SJSA1 (cell line): ENCODE results near the gene PCDHGA1. TPM values are rescaled to one million over a fixed set of nuclear protein-coding genes. Genes with fewer than 3 reads are reported as not detected.

Experiments used
- DNase-seq, 2 experiments: peaks; one replicate each; pipeline ENCODE4 v3.0.0-alpha.2; 2015 to 2020; ENCODE audit warnings: low spot score in 2 of 2, low read depth in 1 of 2
- H3K27ac ChIP-seq: fragments of 250-450 bp; sonication (Bioruptor Pico); 2 replicates; pipeline ENCODE4 v1.5.1; 2020; ENCODE audit warnings: mild to moderate bottlenecking, moderate library complexity
- H3K27me3 ChIP-seq: fragments of 250-450 bp; sonication (Bioruptor Pico); replicated peaks from 2 replicates; pipeline ENCODE4 v1.5.1; 2020; ENCODE audit warnings: mild to moderate bottlenecking, moderate library complexity
- H3K36me3 ChIP-seq: fragments of 250-450 bp; sonication (Bioruptor Pico); 2 replicates; pipeline ENCODE4 v1.5.1; 2020; ENCODE audit warnings: mild to moderate bottlenecking
- H3K4me1 ChIP-seq: fragments of 250-450 bp; sonication (Bioruptor Pico); replicated peaks from 2 replicates; pipeline ENCODE4 v1.6.1; 2021; ENCODE audit warnings: mild to moderate bottlenecking
- H3K4me3 ChIP-seq: fragments of 250-450 bp; sonication (Bioruptor Pico); 2 replicates; pipeline ENCODE4 v1.5.1; 2020; ENCODE audit warnings: mild to moderate bottlenecking
- H3K9me3 ChIP-seq: fragments of 250-450 bp; sonication (Bioruptor Pico); replicated peaks from 2 replicates; pipeline ENCODE4 v1.5.1; 2020; ENCODE audit warnings: mild to moderate bottlenecking
- total RNA-seq: library from RNA; depleted of rRNA; stranded (reverse); fragments of >200 nt; shearing (Covaris generic); gene quantifications from 2 replicates; pipeline ENCODE4 v1.2.3, GENCODE V29; 2014

Gene PCDHGA1
- total RNA-seq, 1 experiment from 2014 or later, result 2.2 TPM

- H3K4me3 ChIP-seq, result no peak overlapping the region
- H3K9me3 ChIP-seq, result no peaks in the 10 kb centered on the region
- peaks cover 27% of the 10 kb centered on the region for H3K4me1 ChIP-seq
- no peak overlapping the region for H3K27ac ChIP-seq
- DNase-seq, result no peak
- peaks cover under 1% of the 10 kb centered on the region; the same call in 1 of the 2 replicates for H3K36me3 ChIP-seq
- no peaks in the 10 kb centered on the region for H3K27me3 ChIP-seq
These were observed 173.9 kb downstream of the PCDHGA1 start for GRCh38 chr5:141504216-141504615.

DNA sequence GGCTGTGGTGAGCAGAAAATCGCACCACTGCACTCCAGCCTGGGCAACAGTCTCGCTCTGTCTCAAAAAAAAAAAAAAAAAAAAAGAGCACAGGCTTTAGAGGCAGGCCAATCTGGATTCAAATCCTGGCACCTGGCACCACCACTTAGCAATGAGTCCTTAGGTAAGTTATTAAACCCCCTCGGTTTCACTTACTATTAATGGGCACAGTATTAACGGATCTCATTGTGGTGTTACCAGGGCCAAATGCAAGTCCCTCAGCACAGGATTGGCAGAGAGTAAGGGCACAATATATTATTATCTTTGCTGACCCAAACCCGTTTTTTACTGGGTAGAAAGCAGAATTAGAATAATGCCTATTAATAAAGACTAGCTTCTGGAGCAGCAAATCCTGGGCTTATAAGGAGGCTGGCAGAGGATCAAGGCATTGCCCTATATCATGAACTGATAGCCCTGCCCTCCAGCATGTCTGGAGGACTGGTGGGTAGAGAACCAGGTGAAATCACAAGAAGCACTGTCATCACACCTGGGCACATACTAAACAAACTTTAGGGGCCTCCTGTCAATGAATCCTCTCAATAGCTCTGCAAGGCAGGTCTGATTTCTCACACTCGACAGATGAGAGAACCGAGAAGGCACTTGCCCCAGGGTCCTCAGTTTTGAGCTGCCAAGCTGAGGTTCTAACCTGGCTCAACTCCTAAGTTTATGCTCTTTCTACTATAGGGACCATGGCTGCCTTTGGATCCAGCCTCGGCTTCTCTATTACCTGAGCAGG lies 176.3 kb downstream of the PCDHGA1 start:
- peaks cover 10% of the 10 kb centered on the region for H3K36me3 ChIP-seq
- DNase-seq, result no peak
- no peaks in the 10 kb centered on the region for H3K27me3 ChIP-seq
- no peaks in the 10 kb centered on the region for H3K9me3 ChIP-seq
- no peak overlapping the region for H3K4me3 ChIP-seq
- H3K4me1 ChIP-seq, result peaks cover 34% of the 10 kb centered on the region
- no peak overlapping the region for H3K27ac ChIP-seq

DNA sequence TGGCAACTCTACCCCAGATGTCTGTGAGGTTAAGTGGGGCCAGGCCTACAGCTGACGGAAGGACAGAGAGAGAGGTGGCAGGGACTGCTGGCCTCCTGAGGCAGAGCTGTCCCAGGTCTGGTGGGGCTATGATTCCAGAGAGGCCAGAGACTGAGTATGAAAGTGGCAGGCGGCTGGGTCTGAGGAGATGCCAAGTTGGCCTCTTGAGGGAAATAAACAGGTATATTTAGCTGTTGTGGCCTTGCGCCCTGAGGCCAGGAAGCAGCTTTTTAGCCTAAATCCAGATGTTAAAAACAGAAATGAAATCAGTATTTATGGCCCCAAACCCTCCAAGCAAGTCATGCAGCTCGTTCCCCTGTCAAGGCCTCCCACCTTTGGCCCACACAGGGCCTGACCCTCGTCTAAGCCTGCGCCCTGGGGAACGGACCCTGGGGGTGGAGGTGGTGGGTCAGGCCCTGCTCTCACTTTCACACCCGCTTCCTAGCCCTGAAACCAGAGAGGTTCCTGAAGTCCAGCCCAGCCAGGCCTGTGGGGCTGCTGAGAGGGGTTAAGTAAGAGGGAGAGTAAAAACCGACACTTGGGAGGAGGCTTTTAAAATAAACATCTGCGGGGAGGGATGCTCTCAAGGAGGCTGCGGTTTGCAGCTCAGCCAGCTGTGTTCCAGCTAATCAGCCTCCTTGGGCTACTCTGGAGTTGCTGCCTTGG lies 177.2 kb downstream of the PCDHGA1 start:
- Histone ChIP-seq H3K36me3 (peaks cover 20% of the 10 kb centered on the region), H3K9me3 (no peaks in the 10 kb centered on the region), H3K27ac (no peak overlapping the region), H3K4me1 (peaks cover 34% of the 10 kb centered on the region), H3K4me3 (no peak overlapping the region), H3K27me3 (no peaks in the 10 kb centered on the region)
- peak; percentile 81 to 85 for DNase-seq

DNA sequence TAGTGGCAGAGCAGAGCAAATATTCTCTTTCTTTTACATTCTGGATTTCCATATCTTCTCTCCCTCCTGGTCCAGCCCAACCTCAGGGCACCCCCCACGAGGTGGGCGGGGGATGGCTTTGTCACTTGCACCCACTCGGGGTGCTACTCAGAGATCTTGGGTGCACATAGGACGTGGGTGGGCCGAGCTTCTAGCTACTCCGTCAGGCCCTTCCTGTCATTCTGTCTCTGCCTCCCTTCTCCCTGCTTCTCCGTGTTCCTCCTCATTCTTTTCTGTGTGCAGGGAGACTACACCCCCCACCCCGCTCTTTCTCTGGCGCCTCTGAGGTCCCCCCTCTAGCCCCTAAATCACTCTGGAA lies 178.1 kb downstream of the PCDHGA1 start:
- Histone ChIP-seq H3K4me1 (peaks cover 40% of the 10 kb centered on the region), H3K36me3 (peaks cover 29% of the 10 kb centered on the region), H3K9me3 (no peaks in the 10 kb centered on the region), H3K4me3 (no peak overlapping the region), H3K27me3 (no peaks in the 10 kb centered on the region), H3K27ac (peak overlapping the region; percentile 14)
- DNase-seq, result peak in 1 of 2 experiments; percentile 49

GRCh38 chr5:141508798-141509611 lies 178.7 kb downstream of the PCDHGA1 start:
- H3K9me3 ChIP-seq, result no peaks in the 10 kb centered on the region

GRCh38 chr5:141510160-141510559 lies 179.8 kb downstream of the PCDHGA1 start:
- no peak for DNase-seq
- H3K9me3 ChIP-seq, result no peaks in the 10 kb centered on the region

More at GRCh38 chr5:141508798-141509611, 178.7 kb downstream of the PCDHGA1 start:
- peak; percentile 66 to 79 for DNase-seq
- Histone ChIP-seq H3K36me3 (peaks cover 29% of the 10 kb centered on the region), H3K4me3 (no peak overlapping the region), H3K4me1 (peaks cover 46% of the 10 kb centered on the region), H3K27me3 (no peaks in the 10 kb centered on the region), H3K27ac (peak overlapping the region; percentile 14)

GRCh38 chr5:141510850-141511601 lies 180.7 kb downstream of the PCDHGA1 start:
- no peaks in the 10 kb centered on the region for H3K9me3 ChIP-seq
- peaks cover 66% of the 10 kb centered on the region for H3K4me1 ChIP-seq
- no peak overlapping the region for H3K27ac ChIP-seq
- H3K27me3 ChIP-seq, result no peaks in the 10 kb centered on the region
- no peak overlapping the region for H3K4me3 ChIP-seq
- H3K36me3 ChIP-seq, result peaks cover 31% of the 10 kb centered on the region
- DNase-seq, result no peak

More at GRCh38 chr5:141510160-141510559, 179.8 kb downstream of the PCDHGA1 start:
- Histone ChIP-seq H3K36me3 (peaks cover 29% of the 10 kb centered on the region), H3K27me3 (no peaks in the 10 kb centered on the region), H3K4me1 (peaks cover 58% of the 10 kb centered on the region), H3K4me3 (no peak overlapping the region), H3K27ac (no peak overlapping the region)

DNA sequence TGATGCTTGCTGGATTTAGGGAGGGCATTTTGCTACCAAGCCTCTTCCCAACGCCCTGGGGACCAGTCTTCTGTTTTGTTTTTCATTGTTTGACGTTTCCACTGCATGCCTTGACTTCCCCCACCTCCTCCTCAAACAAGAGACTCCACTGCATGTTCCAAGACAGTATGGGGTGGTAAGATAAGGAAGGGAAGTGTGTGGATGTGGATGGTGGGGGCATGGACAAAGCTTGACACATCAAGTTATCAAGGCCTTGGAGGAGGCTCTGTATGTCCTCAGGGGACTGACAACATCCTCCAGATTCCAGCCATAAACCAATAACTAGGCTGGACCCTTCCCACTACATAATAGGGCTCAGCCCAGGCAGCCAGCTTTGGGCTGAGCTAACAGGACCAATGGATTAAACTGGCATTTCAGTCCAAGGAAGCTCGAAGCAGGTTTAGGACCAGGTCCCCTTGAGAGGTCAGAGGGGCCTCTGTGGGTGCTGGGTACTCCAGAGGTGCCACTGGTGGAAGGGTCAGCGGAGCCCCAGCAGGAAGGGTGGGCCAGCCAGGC lies 181.5 kb downstream of the PCDHGA1 start:
- H3K4me1 ChIP-seq, result peaks cover 71% of the 10 kb centered on the region
- no peaks in the 10 kb centered on the region for H3K27me3 ChIP-seq
- no peaks in the 10 kb centered on the region for H3K9me3 ChIP-seq
- DNase-seq, result no peak
- no peak overlapping the region for H3K27ac ChIP-seq
- peaks cover 39% of the 10 kb centered on the region for H3K36me3 ChIP-seq
- H3K4me3 ChIP-seq, result no peak overlapping the region

- H3K27ac ChIP-seq, result no peak overlapping the region
- H3K27me3 ChIP-seq, result no peaks in the 10 kb centered on the region
- peak in 1 of 2 experiments; percentile 72 for DNase-seq
- H3K4me1 ChIP-seq, result peaks cover 67% of the 10 kb centered on the region
- no peaks in the 10 kb centered on the region for H3K9me3 ChIP-seq
- no peak overlapping the region for H3K4me3 ChIP-seq
- H3K36me3 ChIP-seq, result peaks cover 44% of the 10 kb centered on the region
These were observed 182.1 kb downstream of the PCDHGA1 start for GRCh38 chr5:141512390-141512910.

DNA sequence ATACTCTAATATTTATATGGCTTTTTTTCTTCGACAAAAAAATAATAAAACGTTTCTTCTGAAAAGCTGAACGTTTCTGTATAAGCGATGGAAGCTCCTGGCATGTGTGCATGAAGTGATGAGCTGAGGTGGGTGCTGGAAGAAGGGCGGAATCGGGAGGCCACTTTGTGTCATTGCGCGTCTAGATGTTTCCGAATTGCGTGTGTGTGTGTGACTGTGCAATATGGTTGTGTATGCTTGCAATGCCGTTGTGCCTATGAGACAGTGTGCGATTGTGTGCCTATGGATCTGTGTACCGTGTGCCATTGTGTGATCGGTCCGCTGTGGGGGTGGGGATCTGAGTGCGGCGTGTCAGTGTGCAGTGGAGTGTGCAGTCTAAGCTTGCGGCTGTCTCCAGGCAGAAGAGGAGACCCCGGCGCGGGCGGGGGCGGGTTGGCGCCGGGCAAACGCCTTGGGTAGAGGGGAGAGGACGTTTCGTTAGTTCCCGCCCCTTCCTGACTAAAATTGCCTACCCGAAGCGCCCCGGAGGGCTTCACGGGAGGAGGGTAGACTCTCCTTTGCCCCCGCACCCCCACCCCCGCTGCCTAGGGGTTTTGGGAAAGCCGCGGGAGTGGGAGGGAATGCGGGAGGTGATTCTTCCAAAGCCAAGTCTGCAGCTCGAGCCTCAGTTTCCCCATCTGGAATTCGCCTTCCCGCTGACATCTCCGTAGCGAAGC lies 182.8 kb downstream of the PCDHGA1 start:
- H3K4me1 ChIP-seq, result peaks cover 60% of the 10 kb centered on the region

DNA sequence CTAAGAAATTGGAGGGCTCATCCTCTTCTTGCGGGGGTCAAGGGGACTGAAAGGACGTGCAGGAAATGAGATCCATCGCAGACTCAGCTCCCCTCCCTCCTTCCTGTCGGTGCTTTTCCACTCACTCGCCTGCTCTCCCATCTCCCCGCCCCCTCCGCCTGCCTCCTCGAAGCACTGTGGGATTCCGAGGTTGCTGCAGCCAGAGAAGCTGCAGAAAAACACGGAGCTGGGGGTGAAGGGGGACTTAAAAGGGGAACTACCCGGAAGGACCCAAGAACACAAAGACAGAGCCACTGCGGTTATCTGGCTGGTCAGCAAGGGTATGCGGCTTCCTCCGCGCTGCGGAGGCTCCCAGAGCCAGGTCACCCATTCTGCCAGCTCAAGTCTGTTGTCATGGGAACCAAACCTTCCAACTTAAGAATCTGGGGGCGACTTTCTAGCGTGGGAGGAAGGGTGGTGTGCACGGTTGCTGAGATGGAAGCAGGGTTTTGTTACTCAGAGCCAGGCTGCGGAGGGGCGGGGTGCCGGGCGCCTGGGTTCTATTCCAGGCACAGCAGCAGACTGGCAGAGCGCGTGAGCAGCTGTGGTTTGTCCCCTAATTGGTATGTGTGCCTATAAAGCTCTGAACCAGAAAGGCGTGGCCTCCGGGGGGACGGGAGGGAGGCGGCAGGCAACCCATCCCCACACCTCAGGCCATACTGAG lies 183.5 kb downstream of the PCDHGA1 start:
- peak; percentile 79 to 86 for DNase-seq
- Histone ChIP-seq H3K9me3 (no peaks in the 10 kb centered on the region), H3K27ac (peak overlapping the region; percentile 68), H3K27me3 (no peaks in the 10 kb centered on the region), H3K4me1 (peaks cover 53% of the 10 kb centered on the region), H3K36me3 (peaks cover 51% of the 10 kb centered on the region), H3K4me3 (peak overlapping the region; percentile 3)

More for the DNA sequence above, 182.8 kb downstream of the PCDHGA1 start:
- no peaks in the 10 kb centered on the region for H3K27me3 ChIP-seq
- peak overlapping the region; percentile 3 for H3K4me3 ChIP-seq
- peak overlapping the region; percentile 68 for H3K27ac ChIP-seq
- no peak for DNase-seq
- no peaks in the 10 kb centered on the region for H3K9me3 ChIP-seq
- peaks cover 49% of the 10 kb centered on the region for H3K36me3 ChIP-seq
